ENCODE measurements around the gene APOL3. TPM values are rescaled to one million over a fixed set of nuclear protein-coding genes. Genes with fewer than 3 reads are reported as not detected.

Gene APOL3
- polyA plus RNA-seq, 1 donor from 2014 or later = not detected

DNA sequence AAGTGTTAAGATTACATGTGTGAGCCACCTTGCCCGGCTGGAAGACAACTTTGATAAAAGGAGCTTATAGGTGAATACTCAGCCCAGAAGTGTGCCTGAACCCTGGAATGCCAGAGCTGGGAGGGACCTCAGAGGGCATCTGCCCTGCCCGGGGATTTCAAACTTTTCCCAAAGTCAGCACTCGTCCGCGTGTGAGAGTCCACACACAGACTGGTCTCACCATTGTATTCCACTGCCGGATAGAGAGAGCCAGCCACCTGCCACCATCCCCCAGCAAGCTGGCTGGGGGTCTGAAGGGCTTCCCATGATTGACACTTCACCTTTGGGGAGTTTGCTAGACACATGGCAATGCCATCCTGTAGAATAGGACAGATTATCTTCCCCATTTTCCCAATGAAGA is 49.2 kb downstream of the APOL3 start:
- Histone ChIP-seq H3K9me3 (ENCODE audit: low read length) (no peaks in the 10 kb centered on the region), H3K4me3 (ENCODE audit: low read length) (no peak overlapping the region), H3K9ac (ENCODE audit: low read length) (no peak overlapping the region), H3K9me2 (ENCODE audit: insufficient read depth, low read length) (no peaks in the 10 kb centered on the region), H3K27ac (ENCODE audit: low read length) (no peak overlapping the region), H3K36me3 (ENCODE audit: insufficient read depth, low read length) (no peaks in the 10 kb centered on the region), H2AFZ (ENCODE audit: low read depth, low read length) (no peak overlapping the region), H3F3A (ENCODE audit: insufficient read depth, low read length, poor library complexity, severe bottlenecking) (no peaks in the 10 kb centered on the region), H3K4me2 (ENCODE audit: low read length) (no peak overlapping the region), H3K79me2 (replicated peaks; ENCODE audit: insufficient read depth, low read length) (no peaks in the 10 kb centered on the region), H4K20me1 (ENCODE audit: insufficient read depth) (no peaks in the 10 kb centered on the region), H3K27me3 (ENCODE audit: insufficient read depth, low read depth, low read length) (no peaks in the 10 kb centered on the region)
- no peak for TF ChIP-seq CTCF (IDR thresholded peaks at IDR 0.05; ENCODE audit: poor library complexity, severe bottlenecking)
- TF ChIP-seq POLR2AphosphoS5 (IDR thresholded peaks at IDR 0.05) = no peak
- no peak for TF ChIP-seq SMC3 (conservative IDR thresholded peaks at IDR 0.05; ENCODE audit: poor library complexity)
- no peak for TF ChIP-seq EP300 (conservative IDR thresholded peaks at IDR 0.05; ENCODE audit: poor library complexity, severe bottlenecking)
- no peak for TF ChIP-seq TAF1 (IDR thresholded peaks at IDR 0.05; ENCODE audit: low read depth)
- no peak for TF ChIP-seq MXI1 (conservative IDR thresholded peaks at IDR 0.05; ENCODE audit: poor library complexity, severe bottlenecking)

- Histone ChIP-seq H2AFZ (ENCODE audit: low read depth, low read length) (no peak overlapping the region), H3K36me3 (ENCODE audit: insufficient read depth, low read length) (no peaks in the 10 kb centered on the region), H3K4me2 (ENCODE audit: low read length) (no peak overlapping the region), H4K20me1 (ENCODE audit: insufficient read depth) (no peaks in the 10 kb centered on the region), H3F3A (ENCODE audit: insufficient read depth, low read length, poor library complexity, severe bottlenecking) (no peaks in the 10 kb centered on the region), H3K9ac (ENCODE audit: low read length) (no peak overlapping the region), H3K9me3 (ENCODE audit: low read length) (no peaks in the 10 kb centered on the region), H3K79me2 (replicated peaks; ENCODE audit: insufficient read depth, low read length) (no peaks in the 10 kb centered on the region), H3K4me3 (ENCODE audit: low read length) (no peak overlapping the region), H3K27me3 (ENCODE audit: insufficient read depth, low read depth, low read length) (no peaks in the 10 kb centered on the region), H3K27ac (ENCODE audit: low read length) (no peak overlapping the region), H3K9me2 (ENCODE audit: insufficient read depth, low read length) (no peaks in the 10 kb centered on the region)
- no peak for TF ChIP-seq CTCF (IDR thresholded peaks at IDR 0.05; ENCODE audit: poor library complexity, severe bottlenecking)
- TF ChIP-seq RAD21 (conservative IDR thresholded peaks at IDR 0.05) = no peak
Measured at GRCh38 chr22:36110306-36110881, 50.2 kb downstream of the APOL3 start.

DNA sequence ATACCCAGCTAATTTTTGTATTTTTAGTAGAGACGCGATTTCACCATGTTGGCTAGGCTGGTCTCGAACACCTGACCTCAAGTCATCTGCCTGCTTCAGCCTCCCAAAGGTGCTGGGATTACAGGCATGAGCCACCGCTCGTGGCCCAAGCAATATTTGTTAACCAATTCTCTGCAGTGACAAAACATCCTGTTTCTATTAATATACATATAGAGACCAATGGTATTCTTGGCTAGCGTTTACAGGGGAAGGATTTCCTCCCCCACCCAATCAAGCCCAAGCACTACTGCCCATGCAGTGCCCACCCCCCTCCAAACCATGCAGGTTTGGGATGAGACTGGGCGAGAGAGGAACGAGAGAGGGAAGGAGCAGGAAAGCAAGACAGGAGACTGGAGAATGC is 53.1 kb downstream of the APOL3 start:
- H3K9ac ChIP-seq (ENCODE audit: low read length) = no peak overlapping the region
- H4K20me1 ChIP-seq (ENCODE audit: insufficient read depth) = no peaks in the 10 kb centered on the region
- H3K27ac ChIP-seq (ENCODE audit: low read length) = no peak overlapping the region
- no peak overlapping the region for H3K4me2 ChIP-seq (ENCODE audit: low read length)
- no peaks in the 10 kb centered on the region for H3K9me2 ChIP-seq (ENCODE audit: insufficient read depth, low read length)
- no peaks in the 10 kb centered on the region for H3K36me3 ChIP-seq (ENCODE audit: insufficient read depth, low read length)
- TF ChIP-seq EP300 (conservative IDR thresholded peaks at IDR 0.05; ENCODE audit: poor library complexity, severe bottlenecking) (no peak), MXI1 (conservative IDR thresholded peaks at IDR 0.05; ENCODE audit: poor library complexity, severe bottlenecking) (no peak), POLR2AphosphoS5 (IDR thresholded peaks at IDR 0.05) (no peak), CTCF (IDR thresholded peaks at IDR 0.05; ENCODE audit: poor library complexity, severe bottlenecking) (no peak)
- H3F3A ChIP-seq (ENCODE audit: insufficient read depth, low read length, poor library complexity, severe bottlenecking) = no peaks in the 10 kb centered on the region
- no peak overlapping the region for H2AFZ ChIP-seq (ENCODE audit: low read depth, low read length)
- no peak overlapping the region for H3K4me3 ChIP-seq (ENCODE audit: low read length)
- no peaks in the 10 kb centered on the region for H3K27me3 ChIP-seq (ENCODE audit: insufficient read depth, low read depth, low read length)
- no peaks in the 10 kb centered on the region for H3K79me2 ChIP-seq (replicated peaks; ENCODE audit: insufficient read depth, low read length)
- no peaks in the 10 kb centered on the region for H3K9me3 ChIP-seq (ENCODE audit: low read length)
